Muscle of arm (tissue), 12 donors: Measurements from ENCODE around the gene MUC5B. TPM values are rescaled to one million over a fixed set of nuclear protein-coding genes. Genes with fewer than 3 reads are reported as not detected.
"Not testable (repeated sequence)": the region's sequence is repeated elsewhere in the genome, so short reads cannot be mapped to it uniquely, and the experiment has no call there.

ENCODE experiments used
- DNase-seq: peaks from one replicate; pipeline ENCODE4 v3.0.0-alpha.2; 2013
- polyA plus RNA-seq, 12 donors: library from polyadenylated mRNA; unstranded; fragments of 120-200 nt; gene quantifications; one replicate each; pipeline ENCODE4 v1.2.1, GENCODE V29; 2013; ENCODE audit not compliant: insufficient read length in 12 of 12

MUC5B gene
- polyA plus RNA-seq, 12 donors: 0.01 to 12.7 (median 0.16) TPM; not detected in 5

DNA sequence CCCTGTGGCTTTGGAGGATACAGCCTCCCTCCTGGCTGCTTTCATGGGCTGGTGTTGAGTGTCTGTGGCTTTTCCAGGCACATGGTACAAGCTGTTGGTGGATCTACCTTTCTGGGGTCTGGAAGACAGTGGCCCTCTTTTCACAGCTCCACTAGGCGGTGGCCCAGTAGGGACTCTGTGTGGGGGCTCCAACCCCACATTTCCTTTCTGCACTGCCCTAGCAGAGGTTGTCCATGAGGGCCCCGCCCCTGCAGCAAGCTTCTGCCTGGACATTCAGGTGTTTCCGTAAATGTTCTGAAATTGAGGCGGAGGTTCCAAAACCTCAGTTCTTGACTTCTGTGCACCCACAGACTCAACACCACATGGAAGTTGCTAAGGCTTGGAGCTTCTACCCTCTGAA, 42.6 kb downstream of the MUC5B start:
- DNase-seq: not testable (repeated sequence)

DNA sequence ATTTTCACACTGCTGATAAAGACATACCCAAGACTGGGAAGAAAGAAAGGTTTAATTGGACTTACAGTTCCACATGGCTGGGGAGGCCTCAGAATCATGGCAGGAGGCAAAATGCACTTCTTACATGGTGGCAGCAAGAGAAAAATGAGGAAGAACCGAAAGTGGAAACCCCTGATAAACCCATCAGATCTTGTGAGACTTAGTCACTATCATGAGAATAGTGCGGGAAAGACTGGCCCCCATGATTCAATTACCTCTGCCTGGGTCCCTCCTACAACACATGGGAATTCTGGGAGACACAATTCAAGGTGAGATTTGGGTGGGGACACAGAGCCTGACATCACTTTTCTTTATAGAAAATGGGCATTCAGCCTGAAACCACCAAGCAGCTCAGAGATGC, 44.1 kb downstream of the MUC5B start:
- not testable (repeated sequence) for DNase-seq

DNA sequence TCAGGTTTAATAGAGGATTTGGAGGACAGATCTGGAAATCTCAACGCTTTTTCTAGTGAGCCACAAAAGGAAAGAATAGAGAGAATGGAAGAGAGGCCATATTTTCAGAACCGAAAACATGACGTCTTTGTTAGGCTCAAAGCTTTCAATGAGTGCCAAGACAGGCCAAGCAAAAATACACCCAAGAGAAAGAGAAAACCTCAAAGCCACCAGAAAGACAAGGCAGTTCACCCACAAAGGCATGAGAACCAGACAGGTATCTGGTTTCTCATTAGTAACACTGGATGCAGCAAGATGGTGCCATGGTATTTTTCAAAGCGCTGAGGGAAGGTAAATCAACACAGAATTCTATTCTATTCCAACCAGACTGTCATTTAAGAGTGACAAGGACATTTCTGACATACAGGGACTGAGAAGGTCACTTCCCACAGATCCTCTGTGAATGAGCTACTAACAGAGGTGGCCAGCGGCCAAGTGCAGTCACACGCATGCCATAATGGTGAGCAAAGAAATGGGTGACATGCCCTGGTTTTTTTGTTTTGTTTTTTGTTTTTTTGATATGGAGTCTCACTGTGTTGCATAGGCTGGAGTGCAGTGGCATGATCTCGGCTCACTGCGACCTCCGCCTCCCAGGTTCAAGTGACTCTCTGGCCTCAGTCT, 44.7 kb downstream of the MUC5B start:
- no peak for DNase-seq

DNA sequence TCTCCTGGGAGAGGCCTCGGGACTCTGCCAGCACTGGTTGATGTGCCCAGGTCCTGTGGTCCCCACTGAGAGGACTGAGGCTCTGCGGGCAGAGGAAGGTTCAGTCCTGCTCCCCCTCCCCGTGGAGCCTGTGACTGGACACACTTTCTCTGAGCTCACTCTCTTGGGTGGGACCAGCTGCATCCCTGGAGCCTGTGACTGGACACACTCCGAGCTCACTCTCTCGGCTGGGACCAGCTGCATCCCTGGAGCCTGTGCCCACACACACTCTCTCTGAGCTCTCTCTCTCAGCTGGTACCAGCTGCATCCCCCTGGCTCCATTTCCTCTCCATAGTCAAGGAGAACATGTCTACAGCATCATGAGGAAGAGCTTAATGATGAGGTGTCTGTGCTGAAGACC, 47.1 kb downstream of the MUC5B start:
- DNase-seq: no peak

DNA sequence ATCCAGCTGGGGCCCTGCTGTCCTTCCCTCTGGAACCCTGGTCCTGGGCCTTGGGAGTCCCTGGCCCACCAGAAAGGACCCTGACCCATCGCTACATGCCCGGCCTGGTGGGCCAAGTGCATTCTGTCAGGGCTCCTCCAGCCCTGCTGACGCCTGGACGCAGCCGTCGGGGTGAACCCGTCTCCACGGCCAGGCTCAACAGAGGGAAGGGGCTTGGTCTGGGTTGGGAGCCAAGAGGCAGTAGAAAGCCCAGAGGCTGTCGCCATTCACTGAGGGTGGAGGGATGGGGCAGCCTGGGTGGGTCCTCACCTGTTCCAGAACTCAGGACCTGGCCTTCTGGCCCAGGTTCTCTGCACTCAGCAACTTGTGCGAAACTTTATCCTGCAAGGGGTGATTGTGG, 47.6 kb downstream of the MUC5B start:
- DNase-seq: no peak

DNA sequence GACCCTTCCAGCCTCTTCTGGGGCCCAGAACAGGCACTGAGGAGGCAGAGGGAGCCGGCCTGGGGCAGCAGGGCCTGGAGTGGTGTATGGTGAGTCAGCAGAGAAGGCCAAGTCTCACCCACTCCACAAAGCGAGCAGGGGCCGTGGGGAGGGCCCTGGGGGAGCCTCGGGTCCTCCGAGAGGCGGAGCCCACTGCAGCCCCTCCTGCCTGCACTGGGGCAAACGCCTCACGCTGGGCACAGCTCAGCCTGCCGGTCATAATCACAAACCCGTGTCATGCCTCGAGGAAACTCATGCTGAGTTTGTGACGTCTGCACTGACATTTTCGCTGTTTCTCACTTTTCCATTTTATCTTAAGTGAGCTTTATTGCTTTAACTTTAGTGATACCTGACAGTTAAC, 48.1 kb downstream of the MUC5B start:
- DNase-seq: no peak

DNA sequence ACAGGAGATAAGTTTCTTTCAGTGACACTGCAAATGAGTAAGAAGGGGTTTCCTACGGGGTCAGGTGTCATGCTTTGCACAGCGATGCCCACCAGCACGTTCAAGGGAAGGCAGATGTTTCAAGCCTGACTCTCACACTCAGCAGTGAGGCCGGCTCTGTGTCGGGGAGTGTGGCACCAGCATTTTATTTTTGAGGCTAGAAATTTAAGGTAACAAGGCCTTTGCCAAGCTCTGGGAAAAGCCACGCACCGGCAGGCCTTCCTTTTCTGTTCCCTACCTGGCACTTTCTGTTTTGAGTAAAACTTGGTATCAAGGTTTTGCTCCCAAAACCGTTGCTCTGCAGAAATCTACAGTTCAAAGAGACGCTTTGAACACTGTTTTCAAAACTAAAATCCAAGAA, 48.5 kb downstream of the MUC5B start:
- DNase-seq: no peak

DNA sequence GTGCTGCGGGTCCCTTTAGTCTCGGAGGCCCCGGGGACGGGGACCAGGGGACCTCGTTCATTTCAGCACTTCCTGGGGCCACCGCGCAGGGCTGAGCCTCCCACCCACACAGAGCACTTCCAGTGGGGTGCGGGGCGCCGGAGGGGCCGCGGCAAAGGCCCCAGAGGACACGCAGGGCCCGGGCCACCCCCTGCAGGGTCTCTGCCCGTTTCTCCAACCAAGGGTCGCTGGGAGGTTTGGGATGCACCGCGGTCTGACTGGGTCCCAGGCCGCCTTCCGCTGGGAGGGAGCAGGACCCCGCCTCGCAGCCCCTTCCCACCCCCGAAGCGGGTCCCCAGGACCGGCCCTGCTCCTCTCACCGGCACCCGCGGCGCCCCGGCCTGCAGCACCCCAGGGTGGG, 49.1 kb downstream of the MUC5B start:
- DNase-seq: no peak

DNA sequence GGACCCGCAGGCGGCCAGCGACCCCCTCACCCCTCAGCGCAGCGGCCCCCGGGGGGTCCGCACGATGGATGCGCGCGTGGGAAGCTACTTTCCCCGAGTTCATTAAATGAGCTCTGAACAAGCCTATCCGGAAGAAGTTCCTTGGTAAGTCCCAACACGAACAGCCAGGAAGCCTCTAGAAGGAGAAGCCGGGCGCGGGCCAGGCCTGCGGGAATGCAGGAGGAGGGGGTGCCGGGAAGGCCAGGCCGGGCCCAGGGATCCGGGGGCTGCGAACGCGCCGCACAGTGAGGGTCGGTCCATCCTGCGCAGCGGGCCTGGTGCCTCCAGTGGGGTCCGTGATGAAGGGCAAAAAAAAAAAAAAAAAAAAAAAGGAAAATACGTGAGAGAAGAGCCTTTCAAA, 49.7 kb downstream of the MUC5B start:
- no peak for DNase-seq

DNA sequence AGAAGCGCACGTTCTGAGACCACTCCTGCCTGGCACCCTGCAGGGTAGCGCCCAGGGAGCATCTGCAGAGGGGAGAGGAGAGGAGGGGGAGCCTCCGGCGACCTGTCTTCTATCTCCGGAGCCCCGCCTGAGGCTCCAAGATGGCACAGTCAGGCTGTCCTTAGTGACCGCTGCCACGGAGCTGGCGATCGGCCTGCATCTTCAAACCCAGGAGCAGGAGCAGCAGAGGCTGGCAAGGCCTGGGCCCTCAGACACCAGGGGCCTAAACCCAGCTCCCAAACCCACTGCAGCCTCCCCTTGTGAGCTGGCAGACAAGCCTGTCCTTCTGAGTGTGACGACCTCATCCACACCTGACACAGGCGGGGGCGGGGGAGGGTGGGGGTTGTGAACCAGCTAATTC, 51.6 kb downstream of the MUC5B start:
- DNase-seq: no peak

DNA sequence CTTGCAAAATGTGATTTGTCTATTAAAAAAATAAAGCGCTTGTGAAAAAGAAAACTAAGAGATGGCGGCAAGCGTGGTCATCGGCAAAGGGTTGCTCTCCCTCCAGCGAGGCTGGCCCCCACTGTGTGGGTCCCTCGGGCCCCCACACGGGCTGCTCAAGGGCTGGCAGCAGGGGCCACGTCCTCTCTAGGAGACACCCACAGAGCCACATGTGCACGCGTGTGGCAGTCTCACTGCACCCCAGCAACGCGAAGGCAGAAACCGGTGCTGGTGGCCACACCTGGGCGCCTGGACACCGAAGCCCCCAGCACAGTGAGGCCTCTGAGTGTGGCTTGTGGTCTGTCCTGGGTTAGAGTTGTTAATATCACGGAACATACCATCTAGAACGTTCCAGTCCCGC, 52.2 kb downstream of the MUC5B start:
- DNase-seq: no peak

DNA sequence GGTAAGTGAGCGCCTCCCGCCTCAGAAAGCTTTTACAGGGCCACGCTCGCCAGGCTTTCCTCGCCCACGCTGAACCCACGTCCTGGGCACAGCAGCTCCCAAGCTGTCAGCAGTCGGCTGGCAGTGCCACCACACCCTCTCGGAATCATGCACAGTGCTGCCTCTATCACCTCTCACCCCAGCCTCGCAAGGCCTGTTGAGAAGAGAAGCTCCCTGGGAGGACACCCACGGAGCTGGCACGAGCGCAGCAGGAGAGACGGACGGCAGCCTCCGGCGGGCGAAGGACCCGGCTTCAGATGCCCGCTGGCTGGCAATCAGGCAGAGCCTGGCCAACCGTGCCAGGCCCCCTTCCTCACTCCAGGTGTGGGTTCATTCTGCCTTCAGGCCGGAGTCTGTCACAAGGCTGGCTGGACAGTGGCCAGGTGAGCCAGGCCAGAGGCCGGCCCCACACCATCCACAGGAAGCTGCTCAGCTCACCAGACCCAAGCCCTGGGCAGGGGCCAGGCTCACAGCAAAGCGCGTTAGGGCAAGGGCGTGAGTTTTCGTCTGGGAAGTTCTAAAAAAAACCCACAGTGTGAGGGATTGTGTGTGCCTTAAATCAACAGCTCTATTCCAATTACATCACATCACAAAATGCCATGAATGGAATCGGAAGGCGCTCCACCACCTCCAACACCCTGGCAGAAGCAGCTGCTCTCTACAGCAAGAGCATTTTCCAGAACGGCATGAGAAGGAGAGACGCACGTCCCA, 53.4 kb downstream of the MUC5B start:
- no peak for DNase-seq

DNA sequence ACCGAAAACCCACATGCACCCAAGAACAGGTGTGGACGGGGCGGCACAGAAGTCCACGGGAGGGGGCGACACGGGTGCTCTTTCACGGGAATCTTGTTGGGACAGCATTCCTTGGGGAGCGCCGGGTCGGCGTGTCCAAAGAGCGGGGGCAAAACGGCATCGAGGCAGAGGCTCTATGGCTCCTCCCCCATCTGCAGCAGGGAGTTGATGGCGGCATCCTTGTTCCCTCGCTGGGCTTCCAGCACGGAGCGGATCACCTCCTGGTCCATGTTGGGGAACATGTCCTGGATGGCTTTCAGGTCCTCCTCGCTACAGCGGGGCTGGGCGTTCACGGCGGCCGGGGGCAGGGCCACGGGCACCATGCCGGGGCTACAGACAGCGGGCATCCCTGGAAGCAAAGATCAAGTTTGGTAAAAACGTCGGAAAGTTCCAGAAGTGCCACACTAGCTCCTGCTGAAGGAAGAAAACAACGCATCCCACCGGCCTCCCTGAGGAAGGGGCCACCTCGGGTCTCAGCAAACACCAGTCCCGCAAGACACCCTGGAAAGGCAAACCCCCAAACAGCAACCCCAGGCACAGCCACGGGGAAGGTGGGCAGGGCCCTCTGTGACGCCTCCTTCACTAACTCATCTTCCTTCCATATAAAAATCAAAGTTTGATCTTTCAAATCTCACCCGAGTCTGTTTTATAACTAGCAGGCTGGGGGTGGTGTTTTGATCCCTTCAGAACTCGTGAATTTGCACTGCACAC, 54.2 kb downstream of the MUC5B start:
- no peak for DNase-seq

DNA sequence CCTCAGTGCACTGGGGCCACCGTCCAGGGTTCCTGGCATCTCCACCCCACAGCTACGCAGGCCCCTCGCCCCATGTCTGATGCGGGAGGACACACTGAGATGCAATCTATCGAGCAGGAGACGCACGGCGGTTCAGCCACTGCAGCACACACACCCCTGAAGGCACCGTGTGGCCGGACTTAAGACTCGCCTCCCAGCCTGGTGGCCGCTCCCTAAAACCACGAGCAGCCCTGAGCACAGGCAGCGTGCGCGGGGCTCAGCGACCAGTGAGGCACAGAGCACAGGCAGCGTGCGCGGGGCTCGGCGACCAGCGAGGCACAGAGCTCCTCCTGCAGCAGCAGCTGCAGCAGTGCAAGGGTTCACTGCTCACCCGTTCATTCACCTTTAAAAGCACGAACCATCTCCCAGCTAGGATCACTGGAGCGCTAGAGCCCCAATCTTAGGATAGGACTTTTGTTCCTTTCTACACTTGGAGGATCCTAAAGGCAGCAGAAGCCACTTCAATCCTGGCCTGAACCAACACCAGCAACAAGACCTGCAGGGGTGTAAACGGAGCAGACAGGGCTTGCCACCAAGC, 55.2 kb downstream of the MUC5B start:
- no peak for DNase-seq

DNA sequence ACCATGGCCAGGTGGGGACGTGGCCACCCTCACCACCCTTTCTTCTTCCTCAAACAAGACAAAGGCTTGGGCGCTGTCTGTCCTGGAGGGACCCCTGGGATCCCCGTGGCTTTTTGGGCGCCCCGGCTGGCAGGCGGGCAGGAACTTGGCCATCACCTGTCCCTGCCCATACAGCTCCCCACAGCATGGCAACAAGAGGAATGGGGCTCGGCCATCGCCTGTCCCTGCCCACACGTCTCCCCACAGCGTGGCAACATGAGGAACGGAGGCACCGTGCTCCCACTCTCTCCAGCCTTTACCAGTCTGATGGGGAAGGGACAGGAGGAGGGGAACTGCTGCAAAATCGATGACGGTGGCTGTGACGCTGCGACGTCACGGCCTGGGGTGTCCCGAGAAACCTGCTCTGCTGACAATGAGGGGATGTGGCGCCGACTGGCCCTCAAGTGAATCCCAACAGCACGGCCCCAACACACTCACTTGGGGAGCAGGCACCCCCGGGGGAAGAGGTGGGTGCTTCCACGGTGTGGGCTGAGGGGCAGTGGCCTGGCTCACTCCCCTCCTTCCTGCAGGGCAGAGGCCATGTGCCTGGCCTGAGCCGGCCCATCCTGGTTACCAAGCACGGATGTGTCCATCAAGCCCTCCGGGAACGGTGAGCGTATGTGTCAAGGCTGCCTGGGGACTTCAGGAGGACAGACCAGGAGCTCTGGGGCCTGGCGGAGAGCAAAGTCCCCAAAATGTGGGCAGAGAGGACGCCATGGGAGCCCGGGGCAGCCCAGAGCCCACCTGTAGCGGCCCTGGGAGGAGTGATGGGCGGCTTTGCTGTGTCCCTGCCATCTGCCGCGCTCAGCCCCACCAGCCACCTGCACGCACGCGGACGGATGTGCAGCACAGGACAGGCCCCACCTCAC, 56.2 kb downstream of the MUC5B start:
- no peak for DNase-seq

DNA sequence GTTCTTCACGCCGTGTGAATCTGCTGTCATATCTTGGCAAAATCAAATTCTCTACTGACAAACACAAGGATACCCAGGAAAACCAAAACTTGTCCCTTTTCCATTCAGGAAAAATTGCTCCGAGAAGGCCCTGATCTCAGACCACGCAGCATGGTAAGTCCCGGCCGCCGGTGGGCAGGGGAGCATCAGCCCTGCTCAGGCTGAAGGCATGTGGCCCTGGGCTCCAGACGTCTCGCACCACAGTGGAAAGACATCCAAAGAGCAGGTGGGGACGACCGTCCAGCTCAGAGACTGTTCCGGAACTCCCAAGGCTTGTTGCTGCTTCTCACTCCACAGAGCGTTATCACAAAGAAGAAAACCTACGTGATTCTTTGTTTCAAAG, 56.8 kb downstream of the MUC5B start:
- DNase-seq: no peak

DNA sequence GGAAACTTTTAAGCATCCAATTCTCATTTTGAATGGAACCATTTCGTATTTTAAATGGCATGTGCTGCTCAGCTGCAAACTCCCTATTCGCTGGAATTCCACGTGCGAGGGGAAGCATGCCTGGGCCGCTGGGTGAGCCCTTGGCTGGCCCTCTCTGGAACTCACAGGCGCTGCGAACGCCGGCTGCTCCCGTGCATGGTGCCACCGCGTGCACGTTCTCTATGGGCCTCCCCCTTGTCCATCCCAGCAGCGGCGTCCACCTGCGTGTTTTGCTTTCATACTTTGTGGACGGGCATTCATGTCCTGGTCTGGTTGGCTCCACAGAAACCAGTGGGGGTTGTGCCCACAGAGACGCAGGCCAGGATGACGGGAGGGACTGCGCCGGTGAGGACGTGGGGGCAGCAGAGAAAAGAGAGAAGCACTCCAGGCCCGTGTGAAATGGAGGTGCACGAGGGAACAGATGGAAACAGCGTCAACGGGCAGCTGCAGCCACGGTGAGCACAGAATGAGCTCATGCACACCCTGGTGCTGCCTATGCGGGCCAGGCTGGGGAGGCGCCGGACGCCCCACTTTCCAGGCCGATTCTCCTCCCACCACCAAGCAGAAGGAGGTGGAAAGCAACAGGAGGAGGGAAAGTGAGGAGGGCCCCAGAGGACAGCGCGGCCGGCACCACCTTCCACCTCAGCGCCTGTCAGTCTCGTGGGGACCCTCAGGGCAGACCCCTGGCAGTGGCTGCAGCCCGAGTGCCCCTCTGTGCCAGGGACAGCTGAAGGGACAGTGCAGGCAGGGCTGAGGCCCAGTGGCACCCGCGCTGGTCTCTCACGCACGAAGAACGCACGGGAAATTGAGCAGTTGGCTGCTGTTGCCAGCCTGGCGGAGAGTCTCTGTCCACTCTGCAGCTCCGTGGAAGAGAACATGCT, 57.5 kb downstream of the MUC5B start:
- no peak for DNase-seq

DNA sequence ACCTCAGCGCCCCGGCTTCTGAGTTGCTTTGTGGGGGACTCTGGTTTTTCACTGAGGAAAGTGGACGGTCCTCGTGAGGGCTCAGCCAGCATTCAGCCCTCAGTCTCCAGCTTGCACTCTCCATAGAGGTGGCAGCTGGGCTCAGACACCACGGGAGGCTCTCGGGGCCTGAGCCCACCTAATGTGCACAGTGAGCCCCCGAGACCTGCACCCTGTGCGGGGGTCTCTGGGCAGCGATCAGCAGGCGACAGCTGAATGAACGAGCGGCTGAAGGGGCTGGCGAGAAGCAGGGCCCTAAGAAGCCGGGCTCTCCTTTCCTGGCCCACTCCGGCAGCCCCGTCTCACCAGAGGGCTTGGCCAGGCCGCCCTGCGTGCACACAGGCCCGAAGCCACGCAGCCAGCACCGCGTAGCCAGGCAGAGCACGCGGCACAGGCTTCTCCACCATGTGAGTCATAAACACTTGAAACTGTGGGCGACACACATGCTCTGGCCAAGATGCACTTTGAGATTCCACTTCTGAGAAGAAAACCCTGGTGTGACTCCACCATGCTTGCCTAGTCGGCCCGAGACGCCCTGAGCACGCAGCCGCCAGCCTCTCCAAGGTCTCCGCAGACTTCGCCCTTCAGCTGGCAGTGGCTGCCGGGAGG, 58.6 kb downstream of the MUC5B start:
- no peak for DNase-seq

DNA sequence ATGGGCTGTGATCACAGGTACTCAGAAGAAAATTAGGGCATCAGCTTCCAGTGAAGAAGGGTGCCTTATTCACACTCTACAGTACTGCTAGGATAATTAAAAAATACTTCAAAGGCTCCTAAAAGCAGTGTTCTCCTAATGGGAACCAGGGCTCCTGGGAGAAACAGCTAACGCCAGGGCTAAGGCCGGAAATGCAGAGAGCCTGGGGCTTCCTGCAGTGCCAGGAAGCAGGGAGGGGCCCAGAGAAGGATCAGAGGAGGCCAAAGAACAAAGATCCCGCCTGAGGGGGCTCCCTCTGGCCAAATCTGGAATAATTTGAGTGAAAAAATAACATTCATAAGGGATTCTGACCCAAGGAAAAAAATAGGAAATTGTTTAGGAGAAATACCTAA, 59.1 kb downstream of the MUC5B start:
- no peak for DNase-seq

DNA sequence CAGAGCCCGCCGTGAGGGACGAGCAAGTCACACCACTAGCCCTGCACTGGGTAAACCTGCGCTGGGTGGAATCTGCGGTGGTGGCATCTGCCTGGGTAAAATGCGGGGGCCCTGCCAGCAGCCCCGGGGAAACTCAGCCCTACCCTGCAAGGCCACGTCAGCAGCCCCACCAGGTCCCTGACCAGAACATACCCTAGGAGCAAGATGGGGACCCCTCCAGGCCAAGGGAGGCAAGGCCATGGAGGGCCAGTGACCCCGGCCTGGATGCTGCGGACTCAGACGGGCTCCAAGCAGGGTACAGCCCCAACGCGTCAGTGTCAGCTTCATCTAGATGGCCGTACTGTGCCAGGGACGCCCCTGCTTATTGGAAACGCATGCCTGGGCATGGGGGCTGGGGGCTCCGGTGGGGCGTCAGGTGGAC, 60.2 kb downstream of the MUC5B start:
- DNase-seq: no peak
